Transverse colon (tissue), 4 donors: ENCODE measurements around the gene SDS. TPM values are rescaled to one million over a fixed set of nuclear protein-coding genes. Genes with fewer than 3 reads are reported as not detected.

Experiments
- DNase-seq: peaks from one replicate; pipeline ENCODE4 v3.0.0-alpha.2; 2019
- H3K27ac ChIP-seq, 4 donors: fragments of 200-600 bp; sonication (generic); 2 replicates each; pipeline ENCODE4 v1.5.1; 2016 to 2018; ENCODE audit warnings: inconsistent platforms in 4 of 4
- H3K27me3 ChIP-seq: fragments of 200-600 bp; sonication (generic); 2 replicates; pipeline ENCODE4 v1.5.1; 2017; ENCODE audit warnings: inconsistent platforms
- H3K36me3 ChIP-seq, 4 donors: fragments of 200-600 bp; sonication (generic); 2 replicates each; pipeline ENCODE4 v1.5.1; 2017 to 2019; ENCODE audit warnings: inconsistent platforms in 4 of 4
- H3K4me1 ChIP-seq, 4 donors: fragments of 200-600 bp; sonication (generic); 2 replicates each; pipeline ENCODE4 v1.5.1; 2017 to 2020; ENCODE audit warnings: inconsistent platforms in 4 of 4
- H3K4me3 ChIP-seq, 4 donors: fragments of 200-600 bp; sonication (generic); 1 replicate in 1 of 4; 2 replicates in 3 of 4; pipeline versions ENCODE4 v1.5.1 to v1.6.1; 2017 to 2019; ENCODE audit warnings: inconsistent platforms in 4 of 4
- H3K9me3 ChIP-seq, 2 donors: fragments of 200-600 bp; sonication (generic); 2 replicates each; pipeline ENCODE4 v1.5.1; 2017 to 2019; ENCODE audit warnings: inconsistent platforms in 2 of 2
- EP300 ChIP-seq: sonication (generic); formaldehyde crosslinking; IDR thresholded peaks from one replicate; pipeline ENCODE4 v1.6.1; 2017; ENCODE audit warnings: antibody characterized with exemption, low read depth
- POLR2A ChIP-seq: fragments of 450-650 bp; IDR thresholded peaks from one replicate; pipeline ENCODE4 v1.6.1; 2016; ENCODE audit warnings: antibody characterized with exemption, mild to moderate bottlenecking, moderate library complexity
- POLR2AphosphoS5 ChIP-seq, 3 donors: sonication (generic); formaldehyde crosslinking; IDR thresholded peaks; one replicate each; pipeline ENCODE4 v1.6.1; 2016; ENCODE audit warnings: antibody characterized with exemption in 3 of 3
- WGBS, 2 donors: methylation state at CpG; one replicate each; pipeline ENCODE4 v1.1.5; 2018; ENCODE audit warnings: low coverage in 1 of 2; 5-methylcytosine and 5-hydroxymethylcytosine counted together
- in situ Hi-C, 4 donors: fragments of 200-750 bp; cut with MboI; loops; one replicate each; pipeline versions ENCODE4 v1.15.0 to v1.15.1; 2017; ENCODE audit warnings: low sequenced_read_pairs in 3 of 4, low pct_ligation_motif_present in 1 of 4, low pct_unique_long_range_greater_than_20kb in 1 of 4
- intact Hi-C: fragments of 100-400 bp; cut with DNase I; formaldehyde crosslinking; loops from one replicate; pipeline ENCODE4 v1.15.1; 2023; ENCODE audit warnings: low total_unique reads
- total RNA-seq, 4 donors: library from RNA; depleted of rRNA; stranded (reverse); fragments of >200 nt; gene quantifications; one replicate each; pipeline ENCODE4 v1.1.0, GENCODE V29; 2016
- TF ChIP-seq, protein P1 (sequence below), 5 experiments: fragments of 200-600 bp in 3 of 5; fragments of 450-650 bp in 2 of 5; sonication (generic) in 3 of 5; IDR thresholded peaks; 1 replicate in 2 of 5; 2 replicates in 3 of 5; pipeline ENCODE4 v1.5.1; 2016 to 2017; ENCODE audit warnings: antibody characterized with exemption in 5 of 5, inconsistent platforms in 3 of 5, mild to moderate bottlenecking in 2 of 5, moderate library complexity in 1 of 5

The SDS gene
- total RNA-seq, 4 donors from 2014 or later, result 1.2 to 7.1 (median 5.7) TPM; not detected in 1

DNA sequence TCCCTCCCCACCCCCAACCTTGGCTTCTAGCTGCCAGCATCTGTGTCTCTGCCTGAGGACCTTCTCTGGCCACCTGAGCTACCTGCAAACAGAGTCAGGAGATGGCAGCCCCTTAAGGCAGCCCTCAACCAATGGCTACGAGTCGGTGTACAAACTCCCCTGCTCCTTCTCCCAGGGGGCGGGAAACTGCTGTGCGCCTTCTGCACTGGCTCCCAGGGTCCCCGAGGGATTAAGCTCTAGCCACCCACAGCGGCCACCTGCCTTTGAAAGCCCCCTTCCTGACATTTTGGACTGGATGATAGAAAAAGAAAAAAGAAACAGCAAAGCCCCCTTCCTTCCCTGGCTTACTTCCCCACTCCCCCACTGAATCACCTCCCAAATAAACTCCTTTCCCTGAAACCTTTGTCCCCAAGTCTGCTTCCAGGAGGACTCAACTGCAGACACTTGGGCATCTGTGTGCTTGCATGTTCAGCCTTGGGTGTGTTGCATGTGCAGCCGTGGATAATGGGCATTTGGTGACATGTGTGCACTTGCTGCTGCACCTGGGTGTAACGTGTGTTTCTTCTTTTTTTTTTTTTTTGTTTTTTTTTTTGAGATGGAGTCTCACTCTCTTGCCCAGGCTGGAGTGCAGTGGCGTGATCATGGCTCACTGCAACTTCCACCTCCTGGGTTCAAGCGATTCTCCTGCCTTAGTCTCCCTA lies 6.0 kb downstream of the SDS start:
- Histone ChIP-seq H3K9me3 (no peaks in the 10 kb centered on the region), H3K27me3 (peaks cover 5% of the 10 kb centered on the region), H3K27ac (no peak overlapping the region), H3K36me3 (no peaks in the 10 kb centered on the region), H3K4me1 (no peaks in the 10 kb centered on the region), H3K4me3 (no peak overlapping the region)
- no peak for DNase-seq
- WGBS, 2 donors, result 57% methylated on average over 10 of the region's 10 CpGs; no CpG with 5 or more reads in 1 of the 2 donors
- TF ChIP-seq POLR2A, result no peak
- TF ChIP-seq POLR2AphosphoS5 (IDR thresholded peaks at IDR 0.05), result no peak
- TF ChIP-seq EP300, result no peak
- TF ChIP-seq, protein P1, sequence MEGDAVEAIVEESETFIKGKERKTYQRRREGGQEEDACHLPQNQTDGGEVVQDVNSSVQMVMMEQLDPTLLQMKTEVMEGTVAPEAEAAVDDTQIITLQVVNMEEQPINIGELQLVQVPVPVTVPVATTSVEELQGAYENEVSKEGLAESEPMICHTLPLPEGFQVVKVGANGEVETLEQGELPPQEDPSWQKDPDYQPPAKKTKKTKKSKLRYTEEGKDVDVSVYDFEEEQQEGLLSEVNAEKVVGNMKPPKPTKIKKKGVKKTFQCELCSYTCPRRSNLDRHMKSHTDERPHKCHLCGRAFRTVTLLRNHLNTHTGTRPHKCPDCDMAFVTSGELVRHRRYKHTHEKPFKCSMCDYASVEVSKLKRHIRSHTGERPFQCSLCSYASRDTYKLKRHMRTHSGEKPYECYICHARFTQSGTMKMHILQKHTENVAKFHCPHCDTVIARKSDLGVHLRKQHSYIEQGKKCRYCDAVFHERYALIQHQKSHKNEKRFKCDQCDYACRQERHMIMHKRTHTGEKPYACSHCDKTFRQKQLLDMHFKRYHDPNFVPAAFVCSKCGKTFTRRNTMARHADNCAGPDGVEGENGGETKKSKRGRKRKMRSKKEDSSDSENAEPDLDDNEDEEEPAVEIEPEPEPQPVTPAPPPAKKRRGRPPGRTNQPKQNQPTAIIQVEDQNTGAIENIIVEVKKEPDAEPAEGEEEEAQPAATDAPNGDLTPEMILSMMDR (IDR thresholded peaks at IDR 0.05), result no peak
- intact Hi-C loops (no loop called here), in situ Hi-C loops (no loop called here)

DNA sequence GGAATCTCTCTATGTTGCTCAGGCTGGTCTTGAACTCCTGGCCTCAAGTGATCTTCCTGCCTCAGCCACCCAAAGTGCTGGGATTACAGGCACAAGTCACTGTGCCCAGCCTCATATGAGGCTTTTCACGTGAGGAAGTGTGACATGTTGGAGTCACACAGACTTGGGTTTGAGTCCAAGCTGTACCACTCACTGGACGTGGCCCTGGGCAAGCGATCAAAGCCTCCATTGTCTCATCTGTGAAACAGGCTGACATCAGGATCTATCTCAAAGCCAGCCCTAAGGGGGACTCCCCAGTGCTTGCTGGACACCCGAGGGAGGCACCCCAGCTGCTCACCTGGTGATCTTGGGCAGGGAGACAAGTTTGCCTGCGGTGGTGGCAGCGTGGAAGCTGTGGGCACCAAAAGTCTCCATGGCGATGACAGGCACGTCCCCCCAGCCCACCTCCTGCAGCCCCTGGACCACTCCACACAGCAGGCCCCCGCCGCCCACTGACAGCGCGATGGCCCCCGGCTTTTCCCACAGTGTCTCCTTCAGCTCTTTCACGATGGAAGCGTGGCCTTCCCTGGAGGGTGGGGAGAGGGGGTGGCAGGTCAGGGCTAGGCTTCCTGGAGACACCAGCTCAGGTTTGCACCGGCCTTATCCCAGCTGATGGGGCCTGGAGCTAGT lies 6.7 kb downstream of the SDS start:
- H3K9me3 ChIP-seq, result no peaks in the 10 kb centered on the region
- 65% methylated on average over 13 of the region's 16 CpGs; no CpG with 5 or more reads in 1 of the 2 donors for WGBS, 2 donors
- intact Hi-C loops (no loop called here), in situ Hi-C loops (no loop called here)
- no peaks in the 10 kb centered on the region for H3K36me3 ChIP-seq
- no peak overlapping the region for H3K4me3 ChIP-seq
- H3K4me1 ChIP-seq, result no peaks in the 10 kb centered on the region
- no peak overlapping the region for H3K27ac ChIP-seq
- peaks cover 5% of the 10 kb centered on the region for H3K27me3 ChIP-seq
- DNase-seq, result no peak
- TF ChIP-seq POLR2A (no peak), POLR2AphosphoS5 (IDR thresholded peaks at IDR 0.05) (no peak), EP300 (no peak)
- TF ChIP-seq, protein P1 (IDR thresholded peaks at IDR 0.05), result no peak

DNA sequence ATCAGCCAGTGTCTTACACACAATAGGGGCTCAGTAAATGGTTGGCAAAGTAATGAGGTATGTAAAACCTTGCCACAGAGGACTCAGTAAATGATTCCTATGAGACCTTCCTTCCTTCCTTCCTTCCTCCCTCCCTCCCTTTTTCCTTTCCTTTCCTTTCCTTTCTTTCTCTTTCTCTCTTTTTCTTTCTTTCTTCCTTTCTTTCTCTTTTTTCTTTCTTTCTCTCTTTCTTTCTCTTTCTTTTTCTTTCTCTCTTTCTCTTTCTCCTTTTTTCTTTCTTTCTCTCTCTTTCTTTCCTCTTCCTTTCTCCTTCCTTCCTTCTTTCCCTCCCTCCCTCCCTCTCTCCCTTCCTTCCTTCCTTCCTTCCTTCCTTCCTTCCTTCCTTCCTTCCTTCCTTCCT lies 7.5 kb downstream of the SDS start:
- in situ Hi-C loops, result no loop called here
- intact Hi-C loops, result no loop called here
- peaks cover 5% of the 10 kb centered on the region for H3K27me3 ChIP-seq

DNA sequence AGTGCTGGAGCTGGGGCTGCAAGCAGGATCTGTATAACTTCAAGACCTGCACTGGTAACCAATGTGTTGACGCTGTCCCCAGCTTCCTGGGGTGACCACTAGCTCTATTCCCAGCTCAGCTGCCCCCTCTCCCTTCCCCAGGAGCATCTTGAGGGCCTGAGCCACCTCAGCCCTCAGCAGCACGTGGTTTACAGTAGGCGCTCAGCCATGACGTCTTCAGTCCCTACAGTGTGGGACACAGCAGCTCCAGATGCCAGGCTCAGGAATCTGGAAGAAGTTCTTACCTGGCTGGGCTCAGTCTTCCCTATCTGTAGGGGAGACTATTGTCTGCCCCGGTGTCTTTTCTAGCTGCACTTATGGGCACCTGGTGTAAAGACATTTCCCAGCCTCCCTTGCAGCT lies 8.6 kb downstream of the SDS start:
- Histone ChIP-seq H3K4me1 (no peaks in the 10 kb centered on the region), H3K4me3 (no peak overlapping the region), H3K27ac (no peak overlapping the region), H3K27me3 (peaks cover 5% of the 10 kb centered on the region), H3K36me3 (no peaks in the 10 kb centered on the region), H3K9me3 (no peaks in the 10 kb centered on the region)
- intact Hi-C loops, result no loop called here
- TF ChIP-seq EP300 (no peak), POLR2A (no peak)
- DNase-seq, result no peak
- 70% methylated on average over 5 of the region's 5 CpGs; no CpG with 5 or more reads in 1 of the 2 donors for WGBS, 2 donors
- in situ Hi-C loops, result no loop called here

More for the DNA sequence above, 7.5 kb downstream of the SDS start:
- Histone ChIP-seq H3K4me1 (no peaks in the 10 kb centered on the region), H3K9me3 (no peaks in the 10 kb centered on the region), H3K36me3 (no peaks in the 10 kb centered on the region), H3K27ac (no peak overlapping the region), H3K4me3 (no peak overlapping the region)
- no peak for TF ChIP-seq POLR2AphosphoS5 (IDR thresholded peaks at IDR 0.05)
- no peak for TF ChIP-seq POLR2A
- DNase-seq, result no peak

DNA sequence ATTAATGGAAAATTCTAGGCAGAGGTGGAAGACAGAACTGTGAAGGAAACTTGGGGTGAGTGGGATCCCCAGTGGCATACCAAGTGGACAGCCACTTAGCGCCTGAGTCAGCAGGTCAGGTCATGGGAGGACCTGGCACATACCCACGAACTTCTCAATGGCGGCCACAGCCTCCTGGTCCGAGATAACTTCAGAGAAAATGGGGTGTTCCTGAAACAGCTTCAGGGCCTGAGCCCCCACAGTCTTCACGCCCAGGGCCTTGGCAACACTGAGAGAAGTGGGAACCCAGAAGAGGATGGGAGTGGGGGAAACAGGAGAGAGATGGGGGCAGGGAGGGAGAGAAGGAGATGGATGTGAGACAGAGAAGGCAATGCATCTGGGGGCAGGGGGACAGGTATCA lies 9.9 kb downstream of the SDS start:
- H3K36me3 ChIP-seq, result no peaks in the 10 kb centered on the region
- H3K9me3 ChIP-seq, result no peaks in the 10 kb centered on the region
- DNase-seq, result no peak
- TF ChIP-seq EP300 (no peak), POLR2A (no peak), POLR2AphosphoS5 (IDR thresholded peaks at IDR 0.05) (no peak)
- TF ChIP-seq, protein P1 (IDR thresholded peaks at IDR 0.05), result no peak
- WGBS, 2 donors, result 87 to 91% methylated on average over 5 of the region's 5 CpGs
- in situ Hi-C loops (no loop called here), intact Hi-C loops (no loop called here)
- H3K4me3 ChIP-seq, result no peak overlapping the region
- H3K27me3 ChIP-seq, result no peaks in the 10 kb centered on the region
- H3K27ac ChIP-seq, result no peak overlapping the region
- no peaks in the 10 kb centered on the region for H3K4me1 ChIP-seq
